Measurements from ENCODE around the gene ANO4.
"Not testable (repeated sequence)": the region's sequence is repeated elsewhere in the genome, so short reads cannot be mapped to it uniquely, and the experiment has no call there.

ANO4 gene

GRCh38 chr12:101055940-101056339 lies 261.4 kb downstream of the ANO4 start:
- H3K36me3 ChIP-seq (ENCODE audit: insufficient read depth) = no peaks in the 10 kb centered on the region
- TF ChIP-seq CTCF (conservative IDR thresholded peaks at IDR 0.05; ENCODE audit: low read depth, low read length) = no peak
- no peaks in the 10 kb centered on the region for H3K27me3 ChIP-seq (ENCODE audit: insufficient read depth, low read depth)
- no peak overlapping the region for H2AFZ ChIP-seq (ENCODE audit: low read depth)
- no peak overlapping the region for H3K27ac ChIP-seq
- H3K9ac ChIP-seq = no peak overlapping the region
- H3K79me2 ChIP-seq (ENCODE audit: insufficient read depth, low read depth) = no peaks in the 10 kb centered on the region
- no peaks in the 10 kb centered on the region for H4K20me1 ChIP-seq (ENCODE audit: insufficient read depth)
- no peak overlapping the region for H3K4me2 ChIP-seq
- no peak overlapping the region for H3K4me3 ChIP-seq (IDR thresholded peaks at IDR 0.05; ENCODE audit: insufficient read depth, low read depth, low read length)
- H3K4me1 ChIP-seq (ENCODE audit: low read depth, poor library complexity, severe bottlenecking) = no peaks in the 10 kb centered on the region

- H3K4me2 ChIP-seq; H3K4me3 ChIP-seq (IDR thresholded peaks at IDR 0.05; ENCODE audit: insufficient read depth, low read depth, low read length); H3K4me1 ChIP-seq (ENCODE audit: low read depth, poor library complexity, severe bottlenecking); H4K20me1 ChIP-seq (ENCODE audit: insufficient read depth); H2AFZ ChIP-seq (ENCODE audit: low read depth); H3K27me3 ChIP-seq (ENCODE audit: insufficient read depth, low read depth); H3K79me2 ChIP-seq (ENCODE audit: insufficient read depth, low read depth); H3K27ac ChIP-seq; H3K36me3 ChIP-seq (ENCODE audit: insufficient read depth); H3K9ac ChIP-seq: not testable (repeated sequence)
Measured at GRCh38 chr12:101062508-101062907, 267.9 kb downstream of the ANO4 start.

GRCh38 chr12:101064721-101065120 lies 270.1 kb downstream of the ANO4 start:
- Histone ChIP-seq H3K79me2 (ENCODE audit: insufficient read depth, low read depth) (no peaks in the 10 kb centered on the region), H3K4me3 (IDR thresholded peaks at IDR 0.05; ENCODE audit: insufficient read depth, low read depth, low read length) (no peak overlapping the region), H3K27me3 (ENCODE audit: insufficient read depth, low read depth) (no peaks in the 10 kb centered on the region), H4K20me1 (ENCODE audit: insufficient read depth) (no peaks in the 10 kb centered on the region), H3K4me1 (ENCODE audit: low read depth, poor library complexity, severe bottlenecking) (no peaks in the 10 kb centered on the region), H3K27ac (no peak overlapping the region), H3K4me2 (no peak overlapping the region), H3K9ac (no peak overlapping the region), H2AFZ (ENCODE audit: low read depth) (no peak overlapping the region), H3K36me3 (ENCODE audit: insufficient read depth) (no peaks in the 10 kb centered on the region)
- TF ChIP-seq CTCF (conservative IDR thresholded peaks at IDR 0.05; ENCODE audit: low read depth, low read length) = no peak

GRCh38 chr12:101066489-101066888 lies 271.9 kb downstream of the ANO4 start:
- Histone ChIP-seq H4K20me1 (ENCODE audit: insufficient read depth) (no peaks in the 10 kb centered on the region), H3K4me2 (no peak overlapping the region), H3K9ac (no peak overlapping the region), H3K79me2 (ENCODE audit: insufficient read depth, low read depth) (no peaks in the 10 kb centered on the region), H3K27me3 (ENCODE audit: insufficient read depth, low read depth) (no peaks in the 10 kb centered on the region), H3K4me1 (ENCODE audit: low read depth, poor library complexity, severe bottlenecking) (no peaks in the 10 kb centered on the region), H3K27ac (no peak overlapping the region), H3K36me3 (ENCODE audit: insufficient read depth) (no peaks in the 10 kb centered on the region), H2AFZ (ENCODE audit: low read depth) (no peak overlapping the region), H3K4me3 (IDR thresholded peaks at IDR 0.05; ENCODE audit: insufficient read depth, low read depth, low read length) (no peak overlapping the region)
- no peak for TF ChIP-seq CTCF (conservative IDR thresholded peaks at IDR 0.05; ENCODE audit: low read depth, low read length)

GRCh38 chr12:101068402-101068801 lies 273.8 kb downstream of the ANO4 start:
- no peak overlapping the region for H2AFZ ChIP-seq (ENCODE audit: low read depth)
- no peaks in the 10 kb centered on the region for H3K27me3 ChIP-seq (ENCODE audit: insufficient read depth, low read depth)
- H3K4me3 ChIP-seq (IDR thresholded peaks at IDR 0.05; ENCODE audit: insufficient read depth, low read depth, low read length) = no peak overlapping the region
- no peak overlapping the region for H3K27ac ChIP-seq
- H3K4me1 ChIP-seq (ENCODE audit: low read depth, poor library complexity, severe bottlenecking) = no peaks in the 10 kb centered on the region
- no peaks in the 10 kb centered on the region for H3K36me3 ChIP-seq (ENCODE audit: insufficient read depth)
- H3K4me2 ChIP-seq = no peak overlapping the region
- no peak overlapping the region for H3K9ac ChIP-seq
- no peaks in the 10 kb centered on the region for H4K20me1 ChIP-seq (ENCODE audit: insufficient read depth)
- H3K79me2 ChIP-seq (ENCODE audit: insufficient read depth, low read depth) = no peaks in the 10 kb centered on the region
- TF ChIP-seq CTCF (conservative IDR thresholded peaks at IDR 0.05; ENCODE audit: low read depth, low read length) = no peak
